Endodermal cell (in vitro differentiated cells): ENCODE results near the gene AKT3. TPM values are rescaled to one million over a fixed set of nuclear protein-coding genes. Genes with fewer than 3 reads are reported as not detected.
A peak's percentile ranks its signal among the peaks of the same experiment; 100 is the strongest.

ENCODE experiments used
- DNase-seq: peaks from one replicate; pipeline ENCODE4 v3.0.0-alpha.2; 2017
- H3K27ac ChIP-seq: 2 replicates; pipeline ENCODE4 v1.5.1; 2013; ENCODE audit warnings: mild to moderate bottlenecking, low read depth, low read length, moderate library complexity
- H3K27me3 ChIP-seq: 2 replicates; pipeline ENCODE4 v1.6.1; 2013; ENCODE audit warnings: mild to moderate bottlenecking, low read length, moderate library complexity; ENCODE audit not compliant: insufficient read depth, control insufficient read depth, poor library complexity, severe bottlenecking
- H3K36me3 ChIP-seq: 2 replicates; pipeline ENCODE4 v1.7.0; 2013; ENCODE audit warnings: mild to moderate bottlenecking, low read length, moderate library complexity; ENCODE audit not compliant: control insufficient read depth, insufficient read depth
- H3K4me1 ChIP-seq: one replicate; pipeline ENCODE4 v1.7.0; 2013; ENCODE audit warnings: low read length; ENCODE audit not compliant: control insufficient read depth, insufficient read depth
- H3K4me3 ChIP-seq: 2 replicates; pipeline ENCODE4 v1.5.1; 2013; ENCODE audit warnings: mild to moderate bottlenecking, low read length, moderate library complexity
- H3K9ac ChIP-seq: 2 replicates; pipeline ENCODE4 v1.6.1; 2013; ENCODE audit warnings: mild to moderate bottlenecking, low read length, moderate library complexity; ENCODE audit not compliant: poor library complexity, severe bottlenecking; ENCODE audit errors: extremely low read depth
- H3K9me3 ChIP-seq: 2 replicates; pipeline ENCODE4 v1.6.1; 2013; ENCODE audit warnings: mild to moderate bottlenecking, low read length, moderate library complexity; ENCODE audit not compliant: control insufficient read depth
- H3K27ac Mint-ChIP-seq: 2 replicates; pipeline ENCODE4 v1.8.0; 2020; ENCODE audit warnings: mixed read lengths
- H3K27me3 Mint-ChIP-seq: 2 replicates; pipeline ENCODE4 v1.8.0; 2021; ENCODE audit warnings: mild to moderate bottlenecking, mixed read lengths; ENCODE audit not compliant: insufficient read depth
- H3K36me3 Mint-ChIP-seq: 2 replicates; pipeline ENCODE4 v1.8.0; 2020; ENCODE audit warnings: low read depth, mixed read lengths
- H3K4me1 Mint-ChIP-seq: 2 replicates; pipeline ENCODE4 v1.8.0; 2020; ENCODE audit warnings: mixed read lengths
- H3K4me3 Mint-ChIP-seq: 2 replicates; pipeline ENCODE4 v1.8.0; 2020; ENCODE audit warnings: mild to moderate bottlenecking, moderate library complexity, mixed read lengths
- H3K9me3 Mint-ChIP-seq: 2 replicates; pipeline ENCODE4 v1.8.0; 2020; ENCODE audit warnings: mild to moderate bottlenecking, mixed read lengths
- CTCF ChIP-seq: fragments of 200-600 bp; sonication (generic); conservative IDR thresholded peaks from 2 replicates; pipeline ENCODE4 v1.5.0; 2021; ENCODE audit warnings: antibody characterized with exemption, mild to moderate bottlenecking
- WGBS, 2 experiments: methylation state at CpG; one replicate each; pipeline versions ENCODE4 v1.1.5 to v1.1.7; 2013; ENCODE audit warnings: missing lambda C conversion rate in 2 of 2, mixed read lengths in 1 of 2; ENCODE audit not compliant: insufficient coverage in 1 of 2, insufficient read length in 1 of 2; 5-methylcytosine and 5-hydroxymethylcytosine counted together
- total RNA-seq, 2 donors: library from RNA; stranded (reverse); fragmentation: NEBNext Ultra II Directional in 1 of 2; extraction: Animal tissue kit (Norgen Biotek cat#: 25700) in 1 of 2; gene quantifications; 2 replicates in 1 of 2; 3 replicates in 1 of 2; pipeline ENCODE4 v1.2.1, GENCODE V29; 2021

AKT3 gene
- total RNA-seq, 2 donors from 2014 or later, result 38.2 to 49.1 TPM

GRCh38 chr1:243440406-243440805 lies 409.6 kb downstream of the AKT3 start:
- Histone ChIP-seq H3K27me3 (no peaks in the 10 kb centered on the region), H3K36me3 (no peaks in the 10 kb centered on the region), H3K27ac (peak overlapping the region; percentile 13), H3K4me3 (no peak overlapping the region), H3K9me3 (no peaks in the 10 kb centered on the region), H3K9ac (no peak overlapping the region), H3K4me1 (no peaks in the 10 kb centered on the region)
- no peak overlapping the region for H3K27ac Mint-ChIP-seq
- no peaks in the 10 kb centered on the region for H3K4me1 Mint-ChIP-seq
- WGBS, 2 experiments, result 86 to 100% methylated on average over 1 to 2 of the region's 2 CpGs
- no peak overlapping the region for H3K4me3 Mint-ChIP-seq
- H3K27me3 Mint-ChIP-seq, result no peaks in the 10 kb centered on the region
- DNase-seq, result no peak
- TF ChIP-seq CTCF, result no peak
- H3K36me3 Mint-ChIP-seq, result no peaks in the 10 kb centered on the region
- no peaks in the 10 kb centered on the region for H3K9me3 Mint-ChIP-seq

GRCh38 chr1:243438815-243439214 lies 411.2 kb downstream of the AKT3 start:
- Histone ChIP-seq H3K4me1 (no peaks in the 10 kb centered on the region), H3K9me3 (no peaks in the 10 kb centered on the region), H3K36me3 (no peaks in the 10 kb centered on the region), H3K27me3 (no peaks in the 10 kb centered on the region), H3K27ac (no peak overlapping the region), H3K4me3 (no peak overlapping the region), H3K9ac (no peak overlapping the region)
- no peak overlapping the region for H3K4me3 Mint-ChIP-seq
- no peaks in the 10 kb centered on the region for H3K9me3 Mint-ChIP-seq
- TF ChIP-seq CTCF, result no peak
- DNase-seq, result no peak
- 100% methylated on average over 2 of the region's 2 CpGs; no CpG with 5 or more reads in 1 of the 2 experiments for WGBS, 2 experiments
- H3K36me3 Mint-ChIP-seq, result no peaks in the 10 kb centered on the region
- H3K4me1 Mint-ChIP-seq, result peaks cover 6% of the 10 kb centered on the region
- H3K27ac Mint-ChIP-seq, result no peak overlapping the region
- no peaks in the 10 kb centered on the region for H3K27me3 Mint-ChIP-seq

Other genes with a start within 250 kb of the AKT3 start
- 10 to 100 TPM; 15.4 to 17.9 TPM for gene ZBTB18, start 201.0 kb upstream of the AKT3 start, total RNA-seq